K562 (cell line): ENCODE results near the gene PKDREJ.

Source experiments
- ASH1L ChIP-seq: fragments of 450-650 bp; IDR thresholded peaks from 2 replicates; pipeline ENCODE4 v1.6.1; 2018; ENCODE audit warnings: borderline replicate concordance, mild to moderate bottlenecking, low read depth; ENCODE audit not compliant: partially characterized antibody
- BMI1 ChIP-seq: fragments of 150-350 bp; IDR thresholded peaks from 2 replicates; pipeline ENCODE4 v1.6.1; 2014; ENCODE audit warnings: low read length
- CEBPG ChIP-seq, 3 experiments: fragments of 200-800 bp in 1 of 3; sonication (Bioruptor generic) in 1 of 3; sonication (generic) in 1 of 3; formaldehyde crosslinking in 1 of 3; IDR thresholded peaks in 2 of 3; conservative IDR thresholded peaks in 1 of 3; 2 replicates each; pipeline versions ENCODE4 v1.6.1 to v1.8.0; 2016 to 2022; ENCODE audit warnings: missing compliant biosample characterization in 2 of 3, missing genetic modification characterization in 2 of 3, mild to moderate bottlenecking in 1 of 3, missing genetic modification reagents in 1 of 3
- CTCF ChIP-seq, 3 experiments: IDR thresholded peaks in 2 of 3; conservative IDR thresholded peaks in 1 of 3; 2 replicates each; pipeline ENCODE4 v1.5.1; 2011 to 2012; ENCODE audit warnings: low read length in 3 of 3, mild to moderate bottlenecking in 3 of 3, control low read depth in 2 of 3, improper control_type of control experiment in 1 of 3, inconsistent platforms in 1 of 3, low read depth in 1 of 3, mixed read lengths in 1 of 3, moderate library complexity in 1 of 3; ENCODE audit not compliant: insufficient read depth in 2 of 3
- E2F1 ChIP-seq: sonication (generic); formaldehyde crosslinking; IDR thresholded peaks from 2 replicates; pipeline ENCODE4 v1.8.1; 2023; ENCODE audit warnings: mild to moderate bottlenecking, missing genetic modification reagents, moderate library complexity
- POLR2A ChIP-seq: fragments of 450-650 bp; conservative IDR thresholded peaks from 2 replicates; pipeline ENCODE4 v1.6.1; 2016
- SMARCC2 ChIP-seq: fragments of 450-650 bp; IDR thresholded peaks from 2 replicates; pipeline ENCODE4 v1.6.1; 2017; ENCODE audit warnings: antibody characterized with exemption, moderate library complexity, mild to moderate bottlenecking, low read depth
- ZNF146 ChIP-seq: IDR thresholded peaks from one replicate; pipeline ENCODE4 v1.6.1; 2018; ENCODE audit warnings: missing compliant biosample characterization; ENCODE audit not compliant: unreplicated experiment
- ZNF639 ChIP-seq, 2 experiments: fragments of 200-800 bp in 1 of 2; sonication (Bioruptor generic) in 1 of 2; sonication (generic) in 1 of 2; formaldehyde crosslinking in 1 of 2; IDR thresholded peaks in 1 of 2; conservative IDR thresholded peaks in 1 of 2; 2 replicates each; pipeline versions ENCODE4 v1.5.0 to v1.6.1; 2016 to 2020; ENCODE audit warnings: missing compliant biosample characterization in 1 of 2, missing genetic modification characterization in 1 of 2, missing genetic modification reagents in 1 of 2

GRCh38 chr22:46238541-46238940 lies 24.6 kb downstream of the PKDREJ start:
- TF ChIP-seq CTCF (IDR thresholded peaks at IDR 0.05 in 2 of 3, conservative IDR thresholded peaks at IDR 0.05 in 1 of 3; ENCODE audit: insufficient read depth in 2 of 3, low read depth in 1 of 3, low read length in 3 of 3): no peak
- TF ChIP-seq ASH1L: no peak
- TF ChIP-seq POLR2A: no peak
- TF ChIP-seq CEBPG (CRISPR knock-in tag; IDR thresholded peaks at IDR 0.05): no peak
- TF ChIP-seq CEBPG (tag; conservative IDR thresholded peaks at IDR 0.05 in 1 of 2, IDR thresholded peaks at IDR 0.05 in 1 of 2): no peak
- TF ChIP-seq BMI1: no peak
- TF ChIP-seq ZNF146 (CRISPR knock-in tag): no peak
- no peak for TF ChIP-seq ZNF639 (CRISPR knock-in tag; conservative IDR thresholded peaks at IDR 0.05 in 1 of 2, IDR thresholded peaks at IDR 0.05 in 1 of 2)
- no peak for TF ChIP-seq E2F1 (CRISPR knock-in tag)
- no peak for TF ChIP-seq SMARCC2
